ENCODE measurements around the gene SLIT3. TPM values are rescaled to one million over a fixed set of nuclear protein-coding genes. Genes with fewer than 3 reads are reported as not detected.
A peak's percentile ranks its signal among the peaks of the same experiment; 100 is the strongest.

Gene SLIT3
- total RNA-seq, 3 donors from 2014 or later: 30.7 to 103 (median 54.1) TPM

DNA sequence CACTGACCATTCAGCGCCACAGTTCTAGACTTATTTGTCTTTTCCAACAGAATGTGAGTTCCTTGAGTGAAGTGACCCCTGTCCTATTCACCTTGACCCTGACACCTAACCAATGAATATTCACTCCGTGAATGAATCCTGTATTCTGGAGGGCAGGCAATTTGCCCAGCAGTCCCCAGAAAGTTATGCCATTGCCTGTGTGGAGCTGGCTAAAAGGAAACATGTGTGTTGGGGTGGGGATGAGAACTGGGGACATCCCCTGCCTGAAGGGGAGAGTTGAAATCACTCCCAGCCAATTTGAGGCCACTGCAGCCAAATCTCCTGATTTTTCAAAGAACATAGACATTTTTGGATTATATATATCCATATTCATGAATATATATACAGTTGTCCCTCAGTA, 199.0 kb downstream of the SLIT3 start:
- no peak for DNase-seq (ENCODE audit: low spot score in 2 of 2)
- no peak overlapping the region for H3K27ac ChIP-seq
- intact Hi-C loops (cut with DNase I; ENCODE audit: low total_unique reads): no loop called here
- no peak overlapping the region for H3K4me3 ChIP-seq
- no peaks in the 10 kb centered on the region for H3K36me3 ChIP-seq
- TF ChIP-seq POLR2A (IDR thresholded peaks at IDR 0.05) (no peak), CTCF (IDR thresholded peaks at IDR 0.05) (no peak), POLR2AphosphoS5 (IDR thresholded peaks at IDR 0.05) (no peak)
- no peaks in the 10 kb centered on the region for H3K9me3 ChIP-seq
- H3K4me1 ChIP-seq: peaks cover 0 to 4% of the 10 kb centered on the region in 2 donors
- H3K27me3 ChIP-seq: no peaks in the 10 kb centered on the region

DNA sequence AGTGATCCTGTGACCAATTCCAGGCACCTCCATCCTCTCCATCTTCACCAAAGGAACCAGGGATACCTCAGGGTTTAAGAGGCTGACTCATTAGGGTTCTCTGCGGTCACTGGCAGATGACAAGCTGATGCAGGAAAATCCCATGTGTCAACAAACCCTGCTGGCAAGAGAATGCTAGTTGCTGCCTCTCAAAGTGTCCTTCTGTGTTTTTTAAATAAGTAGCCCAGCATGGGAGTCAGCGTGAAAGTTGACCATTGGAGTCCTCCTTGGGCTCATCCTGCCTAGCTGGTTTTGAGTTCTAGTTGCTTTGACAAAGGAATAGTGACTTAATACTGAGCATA, 200.2 kb downstream of the SLIT3 start:
- intact Hi-C loops (cut with DNase I; ENCODE audit: low total_unique reads): no loop called here
- TF ChIP-seq POLR2A (IDR thresholded peaks at IDR 0.05) (no peak), POLR2AphosphoS5 (IDR thresholded peaks at IDR 0.05) (no peak), CTCF (IDR thresholded peaks at IDR 0.05) (no peak)
- Histone ChIP-seq H3K4me1 (peaks cover 0 to 4% of the 10 kb centered on the region in 2 donors), H3K9me3 (no peaks in the 10 kb centered on the region), H3K36me3 (no peaks in the 10 kb centered on the region), H3K27me3 (no peaks in the 10 kb centered on the region), H3K27ac (peak overlapping the region; percentile 57 to 82), H3K4me3 (no peak overlapping the region)
- peak in 1 of 2 donors; percentile 33 for DNase-seq (ENCODE audit: low spot score in 2 of 2)

DNA sequence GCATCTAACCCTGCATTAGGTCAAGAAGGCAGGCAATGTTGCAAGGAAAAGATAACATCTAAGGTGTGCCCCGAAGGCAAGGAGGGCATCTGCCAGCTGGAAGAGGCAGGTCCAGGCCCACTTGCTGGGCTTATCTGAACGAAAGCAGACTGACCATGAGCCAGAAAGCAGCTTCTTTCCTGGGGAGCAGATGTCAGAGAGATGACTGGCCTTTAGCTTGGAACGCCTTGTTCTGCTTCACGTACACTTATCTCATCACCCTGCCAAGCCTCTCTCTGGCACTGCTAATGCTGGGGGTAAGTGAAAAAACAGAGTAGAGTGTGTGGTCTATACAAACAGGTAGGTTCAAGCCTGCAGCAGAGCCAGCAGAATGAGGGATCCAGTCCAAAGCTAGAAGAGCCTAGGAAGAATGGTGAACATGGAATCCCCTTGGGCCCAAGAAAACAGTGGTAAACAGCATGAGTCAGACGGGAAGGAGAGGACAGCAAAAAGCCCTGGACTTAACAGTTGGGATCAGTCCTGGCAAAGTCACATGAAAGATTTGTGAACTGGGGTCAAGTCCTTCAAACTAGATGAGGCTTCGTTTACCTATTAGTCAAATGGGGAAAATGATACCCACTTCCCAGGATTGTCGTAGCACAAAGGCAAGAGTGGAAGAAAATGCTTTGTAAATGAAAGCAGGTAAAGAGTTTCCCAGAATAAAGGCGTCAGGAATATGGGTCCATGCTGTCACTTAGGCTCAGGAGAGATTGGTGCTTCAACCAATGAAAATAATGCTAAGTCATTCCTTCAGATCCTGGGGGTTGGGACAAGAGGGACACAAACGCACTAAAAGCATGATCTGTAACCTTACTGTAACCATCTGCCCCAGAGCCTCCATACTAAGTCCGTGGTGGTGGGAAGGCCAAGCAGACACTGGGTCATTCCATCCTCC, 200.9 kb downstream of the SLIT3 start:
- Histone ChIP-seq H3K27ac (peak overlapping the region; percentile 64 to 82), H3K36me3 (no peaks in the 10 kb centered on the region), H3K27me3 (no peaks in the 10 kb centered on the region), H3K9me3 (no peaks in the 10 kb centered on the region), H3K4me3 (no peak overlapping the region), H3K4me1 (peaks cover 0 to 4% of the 10 kb centered on the region in 2 donors)
- DNase-seq (ENCODE audit: low spot score in 2 of 2): peak in 1 of 2 donors; percentile 48
- TF ChIP-seq POLR2AphosphoS5 (IDR thresholded peaks at IDR 0.05): peak in 2 of 3 donors; percentile 18 to 27
- TF ChIP-seq CTCF (IDR thresholded peaks at IDR 0.05): no peak
- intact Hi-C loops (cut with DNase I; ENCODE audit: low total_unique reads): no loop called here

- Histone ChIP-seq H3K4me3 (no peak overlapping the region), H3K27ac (peak overlapping the region; percentile 64 to 82), H3K27me3 (no peaks in the 10 kb centered on the region), H3K36me3 (no peaks in the 10 kb centered on the region), H3K9me3 (no peaks in the 10 kb centered on the region), H3K4me1 (peaks cover 0 to 4% of the 10 kb centered on the region in 2 donors)
- intact Hi-C loops (cut with DNase I; ENCODE audit: low total_unique reads): no loop called here
- peak in 1 of 2 donors; percentile 26 for DNase-seq (ENCODE audit: low spot score in 2 of 2)
- TF ChIP-seq POLR2AphosphoS5 (IDR thresholded peaks at IDR 0.05): no peak
- no peak for TF ChIP-seq POLR2A (IDR thresholded peaks at IDR 0.05)
- no peak for TF ChIP-seq CTCF (IDR thresholded peaks at IDR 0.05)
Observed at GRCh38 chr5:169098331-169099121, 202.4 kb downstream of the SLIT3 start.

Data from breast epithelium (tissue), 4 donors.